DMS53 treated with DMSO at 0.1 percent for 48 hours (cell line): ENCODE data around the gene KIAA1191.

Source experiments
- DNase-seq: peaks from one replicate; lab custom pipeline; 2025; ENCODE audit not compliant: unreplicated experiment; lab: John Stamatoyannopoulos, UW

KIAA1191 gene

DNA sequence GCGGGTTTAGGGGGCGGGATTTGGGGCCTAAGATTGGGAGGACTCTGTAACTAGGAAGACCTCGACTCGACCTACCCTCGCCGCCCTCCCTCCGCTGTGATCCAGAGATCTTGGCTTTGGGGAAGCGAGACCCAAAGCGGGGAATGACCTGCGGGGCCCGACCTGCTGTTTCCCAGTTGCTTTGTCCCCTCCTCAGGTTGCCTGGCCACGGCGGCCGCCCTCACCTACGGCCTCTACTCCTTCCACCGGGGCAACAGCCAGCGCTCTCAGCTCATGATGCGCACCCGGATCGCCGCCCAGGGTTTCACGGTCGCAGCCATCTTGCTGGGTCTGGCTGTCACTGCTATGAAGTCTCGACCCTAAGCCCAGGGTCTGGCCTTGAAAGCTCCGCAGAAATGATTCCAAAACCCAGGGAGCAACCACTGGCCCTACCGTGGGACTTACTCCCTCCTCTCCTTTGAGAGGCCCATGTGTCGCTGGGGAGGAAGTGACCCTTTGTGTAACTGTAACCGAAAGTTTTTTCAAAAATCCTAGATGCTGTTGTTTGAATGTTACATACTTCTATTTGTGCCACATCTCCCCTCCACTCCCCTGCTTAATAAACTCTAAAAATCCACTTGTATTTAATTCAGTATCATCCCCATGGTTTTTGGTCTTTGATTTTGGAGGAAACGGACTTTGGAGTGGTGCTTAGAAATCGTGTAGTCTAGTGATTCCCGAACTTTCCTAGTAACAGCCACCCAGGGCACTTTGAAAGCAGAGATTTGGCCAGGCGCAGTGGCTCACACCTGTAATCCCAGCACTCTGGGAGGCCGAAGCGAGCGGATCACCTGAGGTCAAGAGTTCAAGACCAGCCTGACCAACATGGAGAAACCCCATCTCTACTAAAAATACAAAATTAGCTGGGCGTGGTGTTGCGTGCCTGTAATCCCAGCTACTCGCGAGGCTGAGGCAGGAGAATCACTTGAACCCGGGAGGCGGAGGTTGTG lies 27.9 kb upstream of the KIAA1191 start:
- peak; percentile 76 for DNase-seq

GRCh38 chr5:176388444-176389134 lies 27.0 kb upstream of the KIAA1191 start, which contains the start of the genes HIGD2A and NOP16:
Gene HIGD2A, plus strand, starts transcription at chr5:176388751. Its CDS starts 69 bp downstream, at chr5:176388820.
Gene NOP16, minus strand, starts transcription at chr5:176388598. Its CDS starts 59 bp downstream, at chr5:176388539.
- DNase-seq, result peak; percentile 97

GRCh38 chr5:176388003-176388443 lies 26.5 kb upstream of the KIAA1191 start:
- DNase-seq, result no peak

DNA sequence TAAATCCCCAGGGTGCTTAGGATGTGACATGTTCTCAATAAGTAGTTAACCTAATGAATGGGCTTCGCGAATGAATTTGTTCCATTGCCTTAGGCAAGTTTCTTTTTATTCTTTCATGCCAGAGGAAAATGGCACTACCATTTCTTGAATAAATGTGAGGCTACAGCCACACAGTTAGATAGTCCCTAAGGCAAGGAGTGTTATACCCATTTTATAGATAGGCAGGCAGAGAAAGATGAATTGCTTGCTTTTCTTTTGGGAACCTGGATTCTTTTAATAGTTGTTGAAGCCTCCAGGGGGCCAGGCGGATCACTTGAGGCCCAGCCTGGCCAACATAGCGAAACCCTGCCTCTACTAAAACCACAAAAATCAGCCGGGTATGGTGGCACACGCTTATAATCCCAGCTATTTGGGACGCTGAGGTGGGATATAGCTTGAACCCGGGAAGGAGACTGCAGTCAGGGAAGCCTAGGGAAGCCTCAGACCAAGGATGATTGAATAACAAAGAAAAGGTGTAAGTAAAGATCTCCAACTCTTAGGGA lies 25.9 kb upstream of the KIAA1191 start:
- no peak for DNase-seq

DNA sequence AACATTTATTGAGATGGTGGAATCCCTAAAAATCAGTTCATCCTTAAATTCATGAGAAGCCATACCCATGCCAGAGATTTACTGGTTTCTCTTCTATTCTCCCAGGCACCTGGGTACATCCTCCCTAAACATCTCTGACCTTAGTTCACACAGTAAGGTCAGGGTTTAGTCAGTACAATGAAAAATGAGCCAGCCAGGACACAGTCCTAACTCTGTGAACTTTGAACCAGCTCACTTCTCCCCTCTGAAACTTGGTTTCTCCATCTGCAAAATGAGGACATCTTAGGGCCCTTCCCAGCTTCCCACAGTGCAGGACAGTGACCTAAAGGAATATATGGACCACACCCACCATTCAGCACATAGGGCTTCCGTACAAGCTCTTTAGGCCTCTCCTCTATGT lies 24.9 kb upstream of the KIAA1191 start:
- DNase-seq, result no peak

DNA sequence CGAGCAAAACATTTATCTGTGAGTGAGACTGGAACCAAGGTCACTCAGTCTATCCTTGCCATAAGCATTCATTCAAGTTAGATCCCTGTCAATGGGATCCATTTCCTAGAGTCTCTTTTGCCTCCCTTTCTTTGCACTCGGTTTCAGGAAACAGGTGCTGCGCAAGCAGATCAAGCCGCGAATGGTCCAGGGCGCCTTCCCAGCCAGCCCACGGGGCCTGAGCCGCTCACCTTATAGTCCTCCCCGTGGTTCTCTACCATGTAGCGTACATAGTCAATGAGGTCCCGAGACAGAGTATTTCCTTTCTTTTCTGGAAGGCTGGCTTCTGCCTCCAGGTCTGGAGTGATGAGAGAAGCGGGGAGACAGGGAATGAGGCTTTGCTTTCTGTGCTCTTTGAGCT lies 23.4 kb upstream of the KIAA1191 start:
- DNase-seq, result no peak

GRCh38 chr5:176384366-176384930 lies 22.9 kb upstream of the KIAA1191 start:
- no peak for DNase-seq

DNA sequence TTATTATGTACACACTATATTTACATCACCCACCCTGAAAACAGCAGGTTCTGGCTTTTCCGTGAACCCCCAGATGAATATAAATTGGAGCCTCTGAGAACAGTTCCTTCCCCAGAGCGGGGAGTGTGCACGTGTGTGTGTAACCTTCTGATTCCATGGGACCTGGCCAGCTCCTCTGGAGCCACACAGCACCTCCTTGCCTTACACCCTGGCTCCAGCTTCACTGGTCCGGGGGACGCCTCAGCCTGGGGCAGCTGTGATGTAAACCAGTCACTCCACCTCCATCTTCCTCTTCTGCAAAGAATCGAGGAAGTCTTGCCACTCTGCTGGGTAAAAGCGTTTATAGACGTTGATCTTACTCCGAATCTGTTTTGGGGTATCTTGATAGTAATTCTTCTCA lies 22.4 kb upstream of the KIAA1191 start:
- no peak for DNase-seq

DNA sequence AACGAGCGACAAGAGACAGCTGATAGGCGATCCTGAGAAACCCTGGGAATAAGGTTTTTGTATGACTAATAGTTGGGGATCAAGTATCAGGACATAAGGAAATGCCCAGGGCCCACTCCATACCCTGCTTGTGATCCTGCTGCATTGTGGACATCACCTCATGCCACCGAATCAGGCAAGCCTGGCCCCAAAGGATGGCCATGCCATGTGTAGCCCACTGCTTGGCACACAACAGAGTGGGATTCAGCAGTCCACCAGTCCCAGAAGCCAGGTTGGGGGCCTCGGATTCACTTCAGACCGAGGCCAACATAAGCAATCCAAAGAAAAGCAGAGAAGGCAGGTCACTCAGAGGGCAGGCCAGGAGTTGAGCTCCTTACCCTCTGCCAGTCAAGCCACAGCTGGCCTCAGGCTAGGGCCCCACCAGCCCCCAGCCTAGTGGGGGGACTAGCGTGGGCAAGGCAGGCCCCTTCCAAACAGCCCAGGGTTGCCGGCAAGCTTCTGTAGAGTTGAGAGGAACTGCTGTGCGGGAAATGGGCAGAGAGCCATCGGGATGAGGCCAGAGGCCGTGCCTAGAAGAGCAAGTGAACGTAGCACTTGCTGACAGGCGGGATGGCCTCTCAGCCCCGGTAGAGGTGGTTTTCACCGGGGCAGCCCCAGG lies 21.8 kb upstream of the KIAA1191 start:
- DNase-seq, result no peak

DNA sequence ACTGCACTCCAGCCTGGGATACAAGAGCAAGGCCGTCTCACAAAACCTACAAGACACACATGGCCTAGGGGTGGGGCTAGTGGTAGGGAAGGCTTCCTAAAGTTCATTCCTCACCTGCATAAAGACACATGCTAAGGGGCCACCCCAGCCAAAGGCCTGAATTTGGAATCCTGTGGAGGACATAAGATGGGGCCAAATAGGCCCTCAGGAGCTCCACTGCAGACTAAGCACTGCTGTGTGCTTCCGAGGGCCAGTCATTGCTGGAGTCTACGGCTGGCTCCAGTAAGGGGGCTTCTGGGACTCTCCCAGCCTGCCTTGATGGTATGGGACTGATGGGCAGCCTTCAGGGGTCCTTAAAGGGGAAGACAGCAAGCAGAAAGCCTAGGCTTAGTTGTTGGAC lies 21.2 kb upstream of the KIAA1191 start:
- no peak for DNase-seq

DNA sequence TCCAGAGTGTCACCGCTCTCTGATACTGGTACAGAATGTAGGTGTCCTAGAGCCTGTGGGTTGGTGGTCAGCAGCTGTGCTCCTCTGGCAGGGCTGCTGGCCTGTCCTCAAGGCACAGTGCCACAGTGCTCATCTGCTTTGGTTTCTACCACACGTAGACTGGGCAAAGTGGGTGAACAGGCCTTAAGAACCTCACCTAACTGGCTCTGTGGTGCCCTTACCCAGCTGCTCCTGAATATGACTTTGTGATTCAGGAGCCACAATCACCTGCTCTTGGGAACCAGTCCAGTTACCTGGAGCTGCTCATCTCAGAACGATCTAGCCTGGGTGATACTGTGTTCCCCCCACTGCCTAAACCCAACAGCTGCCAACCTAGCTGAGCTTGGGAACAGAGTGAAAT lies 20.4 kb upstream of the KIAA1191 start:
- DNase-seq, result no peak

GRCh38 chr5:176381423-176381822 lies 19.9 kb upstream of the KIAA1191 start:
- DNase-seq, result no peak

DNA sequence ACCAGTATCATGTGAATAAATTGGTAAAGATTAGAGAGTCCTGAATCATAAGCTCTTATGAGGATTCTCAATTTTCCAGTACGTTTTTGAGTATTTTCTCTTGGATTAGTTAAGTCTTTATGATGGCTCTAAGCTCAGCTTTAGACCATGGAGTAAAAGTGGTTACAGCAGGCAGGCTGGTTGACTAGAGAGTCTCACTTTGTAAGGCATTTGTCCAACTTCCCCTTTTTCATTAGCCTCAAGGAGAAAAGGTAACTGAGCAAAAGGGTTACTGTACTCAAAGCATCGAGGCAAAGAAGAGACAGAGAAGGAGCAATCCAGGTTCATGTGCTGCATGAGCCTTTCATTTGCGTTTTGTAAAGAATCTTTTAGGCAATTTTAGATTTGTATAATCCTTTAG lies 18.3 kb upstream of the KIAA1191 start:
- no peak for DNase-seq

GRCh38 chr5:176373100-176373818 lies 11.7 kb upstream of the KIAA1191 start:
- no peak for DNase-seq

GRCh38 chr5:176371621-176372539 lies 10.3 kb upstream of the KIAA1191 start:
- no peak for DNase-seq

DNA sequence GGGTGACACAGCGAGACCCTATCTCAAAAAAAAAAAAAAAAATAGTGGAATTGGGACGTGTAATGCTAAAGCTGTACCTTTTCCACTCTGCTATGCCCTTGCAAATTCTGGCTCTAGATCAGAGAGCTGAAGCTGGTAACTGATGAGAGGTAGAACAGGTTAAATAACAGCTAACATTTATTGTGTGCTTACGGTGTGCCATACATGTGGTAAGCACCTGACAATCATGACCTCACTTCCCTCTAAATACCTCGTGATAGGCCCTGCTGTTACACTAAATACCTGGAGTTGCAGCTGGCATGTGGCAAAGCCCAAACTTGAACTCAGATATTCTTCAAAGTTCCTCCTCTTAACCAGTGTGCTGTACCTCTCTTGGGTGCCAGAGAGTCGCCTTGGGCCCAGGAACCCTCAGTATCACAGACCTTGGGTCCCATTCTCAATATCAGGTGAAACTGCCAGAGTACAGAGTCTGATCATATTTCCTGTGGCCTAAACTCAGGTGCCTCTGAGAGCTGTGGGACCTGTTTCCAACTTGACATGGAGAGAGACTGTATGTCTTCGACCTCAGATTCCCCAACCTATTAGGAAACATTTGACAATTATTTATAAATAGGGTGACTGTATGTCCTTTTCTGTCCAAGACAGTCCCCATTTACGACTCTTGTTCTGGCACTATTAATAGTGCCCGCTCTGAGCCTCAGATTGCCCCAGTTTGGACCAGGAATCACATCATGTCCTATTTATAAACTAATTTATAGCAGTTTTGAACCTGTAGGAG lies 8.6 kb upstream of the KIAA1191 start:
- no peak for DNase-seq

DNA sequence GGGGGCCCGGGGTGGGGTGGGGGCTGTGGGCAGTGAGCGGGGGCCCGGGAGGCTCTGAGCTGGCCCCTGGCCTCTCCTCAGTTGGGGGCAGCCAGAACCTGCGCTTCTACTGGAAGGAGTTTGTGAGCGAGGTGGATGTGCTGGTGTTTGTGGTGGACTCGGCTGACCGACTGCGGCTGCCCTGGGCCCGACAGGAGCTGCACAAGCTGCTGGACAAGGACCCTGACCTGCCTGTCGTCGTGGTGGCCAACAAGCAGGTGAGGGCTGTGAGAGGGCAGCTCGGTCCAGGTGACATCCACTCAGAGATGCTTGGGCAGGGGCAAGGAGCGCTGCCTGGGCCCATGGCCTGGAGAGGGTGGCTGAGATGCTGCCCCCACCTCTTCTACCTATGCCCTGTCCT lies 7.2 kb upstream of the KIAA1191 start:
- DNase-seq, result no peak

GRCh38 chr5:176366232-176366894 lies 4.8 kb upstream of the KIAA1191 start:
- DNase-seq, result peak; percentile 9
